GM12864 (cell line): Measurements from ENCODE around the gene LZTR1.

ENCODE experiments used
- DNase-seq: peaks from one replicate; pipeline ENCODE4 v3.0.0-alpha.2; 2011; ENCODE audit warnings: low read depth
- H3K4me3 ChIP-seq: 2 replicates; pipeline ENCODE4 v1.5.1; 2011; ENCODE audit warnings: mild to moderate bottlenecking, low read depth, low read length, control low read depth
- CTCF ChIP-seq: IDR thresholded peaks from 2 replicates; pipeline ENCODE4 v1.5.1; 2011; ENCODE audit warnings: low read depth, mild to moderate bottlenecking, moderate library complexity, low read length, control low read depth, inconsistent platforms; ENCODE audit errors: missing control alignments

The LZTR1 gene

GRCh38 chr22:20946991-20947390 is 35.1 kb upstream of the LZTR1 start:
- no peak for TF ChIP-seq CTCF
- no peak for DNase-seq
- H3K4me3 ChIP-seq, result no peak overlapping the region

DNA sequence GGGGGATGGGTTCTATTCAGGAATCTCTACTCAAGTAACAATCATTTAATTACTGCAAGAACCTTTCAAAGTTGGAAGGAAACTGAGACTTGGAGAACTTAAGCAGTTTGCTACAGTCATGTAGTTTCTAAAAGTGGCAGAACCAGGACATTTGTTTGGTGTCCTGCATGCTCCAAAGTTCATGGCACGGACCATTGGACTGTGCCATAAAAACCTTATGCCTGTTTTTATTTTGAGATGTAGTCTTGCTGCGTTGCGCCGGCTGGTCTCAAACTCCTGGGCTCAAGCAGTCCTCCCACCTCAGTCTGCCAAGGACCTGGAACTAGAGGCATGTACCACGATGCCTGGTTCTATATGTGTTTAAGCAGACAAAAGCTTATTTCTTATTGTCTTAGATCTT is 33.6 kb upstream of the LZTR1 start:
- no peak for TF ChIP-seq CTCF
- no peak overlapping the region for H3K4me3 ChIP-seq

GRCh38 chr22:20948989-20949388 is 33.1 kb upstream of the LZTR1 start:
- TF ChIP-seq CTCF, result no peak
- no peak for DNase-seq
- no peak overlapping the region for H3K4me3 ChIP-seq

More for the DNA sequence above, 33.6 kb upstream of the LZTR1 start:
- DNase-seq, result no peak

GRCh38 chr22:20949698-20950183 is 32.4 kb upstream of the LZTR1 start:
- no peak overlapping the region for H3K4me3 ChIP-seq
- TF ChIP-seq CTCF, result no peak

GRCh38 chr22:20951151-20951931 is 30.8 kb upstream of the LZTR1 start:
- TF ChIP-seq CTCF, result no peak
- no peak overlapping the region for H3K4me3 ChIP-seq

More at GRCh38 chr22:20949698-20950183, 32.4 kb upstream of the LZTR1 start:
- no peak for DNase-seq

DNA sequence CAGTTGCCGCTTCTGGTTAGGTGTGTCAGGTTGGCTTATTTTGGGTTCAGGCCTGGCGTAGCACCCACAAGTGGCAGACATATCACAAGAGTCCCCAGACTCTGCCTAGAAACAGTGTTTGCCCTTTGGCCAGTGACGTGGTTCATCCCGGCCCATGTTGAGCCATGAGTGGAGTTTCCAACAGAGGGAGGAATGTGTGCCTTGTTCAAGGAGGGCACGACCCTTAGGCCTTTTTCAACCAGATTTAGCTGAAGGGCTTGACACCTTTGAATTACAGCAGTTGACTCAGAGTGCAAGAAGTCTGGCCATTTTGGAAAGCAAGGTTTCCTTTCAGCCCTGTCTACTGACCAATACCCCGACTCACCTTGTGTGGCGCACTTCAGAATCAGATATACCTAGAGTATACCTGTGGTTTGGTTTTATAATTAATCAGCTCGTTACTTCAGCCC is 30.1 kb upstream of the LZTR1 start:
- H3K4me3 ChIP-seq, result no peak overlapping the region
- no peak for DNase-seq
- TF ChIP-seq CTCF, result no peak

More at GRCh38 chr22:20951151-20951931, 30.8 kb upstream of the LZTR1 start:
- DNase-seq, result no peak
